ENCODE results near the gene ARHGAP33. TPM values are rescaled to one million over a fixed set of nuclear protein-coding genes. Genes with fewer than 3 reads are reported as not detected.

The ARHGAP33 gene
- total and polyA plus RNA-seq, 8 donors = 11.4 to 35.6 (median 27.5) TPM

DNA sequence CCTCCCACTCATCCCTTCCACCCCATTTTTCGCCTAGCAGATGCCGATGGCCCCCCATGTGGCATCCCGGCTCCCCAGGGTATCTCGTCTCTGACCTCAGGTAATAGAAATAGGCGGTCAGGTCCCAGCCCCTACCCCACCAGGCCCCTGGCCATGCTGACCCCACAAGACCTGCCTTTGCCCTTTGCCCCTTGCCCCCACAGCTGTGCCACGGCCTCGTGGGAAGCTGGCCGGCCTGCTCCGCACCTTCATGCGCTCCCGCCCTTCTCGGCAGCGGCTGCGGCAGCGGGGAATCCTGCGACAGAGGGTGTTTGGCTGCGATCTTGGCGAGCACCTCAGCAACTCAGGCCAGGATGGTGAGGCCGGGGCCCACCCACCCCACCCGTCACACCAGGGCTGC, 5.4 kb downstream of the ARHGAP33 start:
- intact Hi-C loops (cut with DNase I) = no loop called here
- DNase-seq (no peak), ATAC-seq (no peak)
- Histone ChIP-seq H3K36me3 (peaks cover 0 to 58% of the 10 kb centered on the region in 2 donors), H3K9me3 (no peaks in the 10 kb centered on the region), H3K4me3 (no peak overlapping the region), H3K27me3 (no peaks in the 10 kb centered on the region), H3K27ac (no peak overlapping the region), H3K4me1 (peaks cover 0 to 8% of the 10 kb centered on the region in 2 donors)
- TF ChIP-seq, protein P1, sequence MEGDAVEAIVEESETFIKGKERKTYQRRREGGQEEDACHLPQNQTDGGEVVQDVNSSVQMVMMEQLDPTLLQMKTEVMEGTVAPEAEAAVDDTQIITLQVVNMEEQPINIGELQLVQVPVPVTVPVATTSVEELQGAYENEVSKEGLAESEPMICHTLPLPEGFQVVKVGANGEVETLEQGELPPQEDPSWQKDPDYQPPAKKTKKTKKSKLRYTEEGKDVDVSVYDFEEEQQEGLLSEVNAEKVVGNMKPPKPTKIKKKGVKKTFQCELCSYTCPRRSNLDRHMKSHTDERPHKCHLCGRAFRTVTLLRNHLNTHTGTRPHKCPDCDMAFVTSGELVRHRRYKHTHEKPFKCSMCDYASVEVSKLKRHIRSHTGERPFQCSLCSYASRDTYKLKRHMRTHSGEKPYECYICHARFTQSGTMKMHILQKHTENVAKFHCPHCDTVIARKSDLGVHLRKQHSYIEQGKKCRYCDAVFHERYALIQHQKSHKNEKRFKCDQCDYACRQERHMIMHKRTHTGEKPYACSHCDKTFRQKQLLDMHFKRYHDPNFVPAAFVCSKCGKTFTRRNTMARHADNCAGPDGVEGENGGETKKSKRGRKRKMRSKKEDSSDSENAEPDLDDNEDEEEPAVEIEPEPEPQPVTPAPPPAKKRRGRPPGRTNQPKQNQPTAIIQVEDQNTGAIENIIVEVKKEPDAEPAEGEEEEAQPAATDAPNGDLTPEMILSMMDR (IDR thresholded peaks at IDR 0.05) = no peak

- no peak overlapping the region for H3K4me3 ChIP-seq
- H3K4me1 ChIP-seq = peaks cover 0 to 2% of the 10 kb centered on the region in 2 donors
- DNase-seq (no peak), ATAC-seq (no peak)
- H3K36me3 ChIP-seq = peaks cover 0 to 67% of the 10 kb centered on the region in 2 donors
- intact Hi-C loops (cut with DNase I) = no loop called here
- TF ChIP-seq, protein P1 (IDR thresholded peaks at IDR 0.05) = no peak
- H3K9me3 ChIP-seq = no peaks in the 10 kb centered on the region
- no peaks in the 10 kb centered on the region for H3K27me3 ChIP-seq
- no peak overlapping the region for H3K27ac ChIP-seq
These were observed 6.3 kb downstream of the ARHGAP33 start for GRCh38 chr19:35781650-35782049.

DNA sequence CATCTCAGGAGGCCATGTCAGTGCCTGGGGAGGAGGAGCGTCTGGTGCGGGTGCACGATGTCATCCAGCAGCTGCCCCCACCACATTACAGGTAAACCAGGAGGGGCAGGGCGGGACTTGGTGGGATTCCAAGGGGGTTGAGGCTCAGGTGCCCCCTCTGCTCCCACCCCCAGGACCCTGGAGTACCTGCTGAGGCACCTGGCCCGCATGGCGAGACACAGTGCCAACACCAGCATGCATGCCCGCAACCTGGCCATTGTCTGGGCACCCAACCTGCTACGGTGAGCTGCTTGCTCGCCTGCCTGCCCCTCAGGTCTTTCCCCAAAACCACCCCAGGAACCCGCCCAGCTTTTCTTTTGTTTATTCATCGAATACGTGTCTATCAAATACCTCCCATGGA, 7.2 kb downstream of the ARHGAP33 start:
- intact Hi-C loops (cut with DNase I) = no loop called here
- Histone ChIP-seq H3K4me1 (no peaks in the 10 kb centered on the region), H3K4me3 (no peak overlapping the region), H3K9me3 (no peaks in the 10 kb centered on the region), H3K27me3 (no peaks in the 10 kb centered on the region), H3K27ac (no peak overlapping the region), H3K36me3 (peaks cover 0 to 76% of the 10 kb centered on the region in 2 donors)
- ATAC-seq (no peak), DNase-seq (peak in 1 of 4 donors; percentile 77)
- TF ChIP-seq, protein P1 (IDR thresholded peaks at IDR 0.05) = no peak

- Histone ChIP-seq H3K27ac (no peak overlapping the region), H3K9me3 (no peaks in the 10 kb centered on the region), H3K4me1 (no peaks in the 10 kb centered on the region), H3K27me3 (no peaks in the 10 kb centered on the region), H3K4me3 (no peak overlapping the region), H3K36me3 (peaks cover 0 to 66% of the 10 kb centered on the region in 2 donors)
- no peak for ATAC-seq
- TF ChIP-seq, protein P1 (IDR thresholded peaks at IDR 0.05) = no peak
- intact Hi-C loops (cut with DNase I) = no loop called here
- DNase-seq = peak in 1 of 4 donors; percentile 74
These were observed 8.4 kb downstream of the ARHGAP33 start for GRCh38 chr19:35783469-35784434.
